ENCODE data around the gene STRADB.

Gene STRADB

GRCh38 chr2:201430839-201431238 lies 20.7 kb upstream of the STRADB start:
- no peak overlapping the region for H3K27ac ChIP-seq
- peaks cover 53% of the 10 kb centered on the region for H3K79me2 ChIP-seq
- no peak for TF ChIP-seq CTCF (IDR thresholded peaks at IDR 0.05)
- H3K4me2 ChIP-seq (ENCODE audit: low read length) = no peak overlapping the region
- H3K27me3 ChIP-seq (ENCODE audit: control insufficient read depth, insufficient read depth, low read length) = no peaks in the 10 kb centered on the region
- no peak overlapping the region for H2AFZ ChIP-seq
- no peak overlapping the region for H3K4me3 ChIP-seq (ENCODE audit: low read depth, low read length)
- no peaks in the 10 kb centered on the region for H3K36me3 ChIP-seq (ENCODE audit: control insufficient read depth, insufficient read depth, low read length)
- no peak overlapping the region for H3K9ac ChIP-seq
- H3K9me3 ChIP-seq (ENCODE audit: control insufficient read depth, low read length) = no peaks in the 10 kb centered on the region
- no peaks in the 10 kb centered on the region for H3K4me1 ChIP-seq

GRCh38 chr2:201432038-201432620 lies 19.4 kb upstream of the STRADB start:
- Histone ChIP-seq H3K4me1 (no peaks in the 10 kb centered on the region), H3K79me2 (peaks cover 51% of the 10 kb centered on the region), H3K4me2 (ENCODE audit: low read length) (no peak overlapping the region), H3K9me3 (ENCODE audit: control insufficient read depth, low read length) (no peaks in the 10 kb centered on the region), H3K4me3 (ENCODE audit: low read depth, low read length) (no peak overlapping the region), H3K27me3 (ENCODE audit: control insufficient read depth, insufficient read depth, low read length) (no peaks in the 10 kb centered on the region), H2AFZ (no peak overlapping the region), H3K9ac (no peak overlapping the region), H3K27ac (peak overlapping the region; percentile 3), H3K36me3 (ENCODE audit: control insufficient read depth, insufficient read depth, low read length) (no peaks in the 10 kb centered on the region)
- TF ChIP-seq CTCF (IDR thresholded peaks at IDR 0.05) = no peak

GRCh38 chr2:201432621-201433393 lies 18.7 kb upstream of the STRADB start:
- peaks cover 51% of the 10 kb centered on the region for H3K79me2 ChIP-seq
- no peaks in the 10 kb centered on the region for H3K36me3 ChIP-seq (ENCODE audit: control insufficient read depth, insufficient read depth, low read length)
- H3K27ac ChIP-seq = peak overlapping the region; percentile 3
- H3K4me1 ChIP-seq = no peaks in the 10 kb centered on the region
- H3K27me3 ChIP-seq (ENCODE audit: control insufficient read depth, insufficient read depth, low read length) = no peaks in the 10 kb centered on the region
- no peak overlapping the region for H3K4me2 ChIP-seq (ENCODE audit: low read length)
- H3K9ac ChIP-seq = no peak overlapping the region
- no peak overlapping the region for H2AFZ ChIP-seq
- H3K4me3 ChIP-seq (ENCODE audit: low read depth, low read length) = no peak overlapping the region
- no peak for TF ChIP-seq CTCF (IDR thresholded peaks at IDR 0.05)
- no peaks in the 10 kb centered on the region for H3K9me3 ChIP-seq (ENCODE audit: control insufficient read depth, low read length)

GRCh38 chr2:201433394-201433995 lies 18.0 kb upstream of the STRADB start:
- Histone ChIP-seq H3K4me3 (ENCODE audit: low read depth, low read length) (no peak overlapping the region), H3K9ac (no peak overlapping the region), H3K4me1 (no peaks in the 10 kb centered on the region), H2AFZ (no peak overlapping the region), H3K79me2 (peaks cover 47% of the 10 kb centered on the region), H3K9me3 (ENCODE audit: control insufficient read depth, low read length) (no peaks in the 10 kb centered on the region), H3K4me2 (ENCODE audit: low read length) (no peak overlapping the region), H3K36me3 (ENCODE audit: control insufficient read depth, insufficient read depth, low read length) (no peaks in the 10 kb centered on the region), H3K27me3 (ENCODE audit: control insufficient read depth, insufficient read depth, low read length) (no peaks in the 10 kb centered on the region), H3K27ac (no peak overlapping the region)
- TF ChIP-seq CTCF (IDR thresholded peaks at IDR 0.05) = no peak
